ENCODE data around the gene S100A8.

S100A8 gene

DNA sequence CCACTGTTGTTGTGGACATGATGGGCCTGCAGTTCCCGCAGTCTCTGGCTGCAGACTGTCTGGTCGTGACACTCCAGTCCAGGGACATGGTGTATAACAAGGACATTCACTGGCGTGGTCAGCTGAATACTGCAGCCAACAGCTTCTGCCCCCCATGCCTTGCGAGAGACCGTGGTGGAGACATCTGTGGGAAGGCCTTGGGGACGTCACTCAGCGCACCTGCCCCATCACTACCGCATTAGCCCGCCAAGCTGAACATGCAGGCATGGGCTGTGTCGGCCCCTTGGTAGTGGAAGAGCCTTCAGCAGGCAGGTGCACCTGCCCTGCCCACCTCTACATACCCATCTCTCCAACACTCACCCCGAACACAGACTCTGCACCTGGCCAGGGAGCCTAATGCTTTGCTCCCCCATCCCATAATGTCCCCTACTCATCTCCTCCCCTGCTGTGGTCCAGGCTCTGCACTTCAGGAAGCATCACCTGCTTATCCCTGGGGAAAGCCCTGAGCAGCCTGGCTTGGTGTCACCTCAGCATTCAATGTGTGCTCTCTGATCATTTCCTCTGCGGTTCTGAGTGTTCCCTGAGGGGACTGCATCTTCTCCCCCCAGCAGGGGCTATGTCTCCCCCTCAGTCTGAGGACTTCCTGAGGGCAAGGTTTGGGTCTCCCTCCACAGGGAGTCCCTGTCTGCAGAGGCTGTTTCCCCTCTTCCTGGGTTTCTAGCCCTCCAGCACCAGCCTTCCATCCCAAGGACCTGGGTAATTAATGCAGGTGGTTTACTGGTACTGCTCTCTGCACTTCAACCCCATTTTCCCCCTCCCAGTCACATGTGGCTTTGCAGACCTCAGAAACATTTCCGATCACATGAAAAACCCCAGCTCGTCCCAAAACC, 45.4 kb downstream of the S100A8 start:
- DNase-seq: peak; percentile 63

- DNase-seq: peak; percentile 75
These were observed 46.2 kb downstream of the S100A8 start for GRCh38 chr1:153344718-153345025.

DNA sequence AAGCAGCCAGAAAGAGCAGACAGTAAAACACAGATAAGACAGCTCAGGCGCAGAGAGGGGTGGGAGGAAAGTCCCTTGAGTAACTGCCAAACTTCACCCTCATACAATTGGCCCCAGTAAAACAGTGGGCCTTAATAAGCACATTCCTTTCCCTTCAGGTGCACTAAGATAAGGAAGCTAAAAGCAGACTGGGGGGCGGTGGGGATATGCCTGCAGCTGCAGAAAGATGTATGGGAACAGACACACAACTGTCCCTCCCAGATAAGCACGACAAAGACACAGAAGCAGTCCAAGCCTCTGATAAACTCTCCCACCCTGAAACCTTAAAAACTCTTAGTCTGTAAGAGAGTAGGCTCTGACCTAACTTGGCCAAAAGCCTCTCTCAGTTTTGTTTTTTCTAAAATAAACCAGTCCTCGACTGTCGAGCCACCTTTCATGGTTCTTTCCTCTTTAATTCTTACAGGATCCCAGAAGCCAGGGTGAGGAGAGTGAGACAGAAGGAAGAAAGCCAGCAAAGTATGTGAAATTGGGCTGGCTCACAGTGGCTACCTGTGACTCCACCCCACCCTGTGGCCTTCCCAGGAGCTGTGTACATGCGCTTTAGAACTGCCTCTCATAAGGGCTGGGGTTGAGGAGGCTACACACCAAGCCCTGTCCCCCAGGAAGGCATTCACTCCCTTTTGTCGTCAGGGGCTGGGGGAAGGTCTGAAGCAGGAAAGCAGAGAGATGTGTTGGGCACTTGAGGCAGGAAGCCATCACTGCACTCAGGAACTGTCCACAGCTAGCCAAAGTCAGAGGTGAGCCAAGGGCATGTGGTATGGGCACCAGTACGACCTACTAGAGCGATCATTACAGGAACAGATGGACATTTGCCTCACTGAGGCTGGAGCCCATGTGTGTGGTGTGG, 46.8 kb downstream of the S100A8 start:
- no peak for DNase-seq

GRCh38 chr1:153343040-153343681, 47.7 kb downstream of the S100A8 start:
- DNase-seq: no peak

DNA sequence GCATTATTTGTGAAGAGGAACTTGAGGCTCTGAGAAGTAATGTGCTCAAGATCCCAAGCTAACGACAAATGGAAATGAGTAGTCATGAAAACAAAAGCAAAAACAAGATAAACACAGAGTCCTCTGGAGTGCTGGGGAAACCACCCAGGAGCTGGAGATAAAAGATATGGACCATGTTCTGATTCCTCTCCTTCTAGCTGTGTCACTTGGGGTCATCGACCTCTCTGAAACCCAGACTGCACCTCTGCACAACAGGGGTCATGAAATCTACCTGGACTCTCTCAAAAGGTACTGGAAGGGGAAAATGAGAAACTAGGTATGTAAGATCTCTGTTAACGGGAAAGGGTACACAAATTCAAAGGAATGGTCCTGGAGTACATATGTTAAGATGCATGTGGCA, 48.7 kb downstream of the S100A8 start:
- DNase-seq: no peak

GRCh38 chr1:153341431-153341934, 49.4 kb downstream of the S100A8 start:
- DNase-seq: no peak

GRCh38 chr1:153340356-153340755, 50.5 kb downstream of the S100A8 start:
- DNase-seq: no peak
